Suppressor macrophage (primary cell): Measurements from ENCODE around the gene HOXA4.

Source experiments
- DNase-seq, 4 experiments: peaks; one replicate each; pipeline ENCODE4 v3.0.0-alpha.2; 2020 to 2022

The HOXA4 gene

GRCh38 chr7:27147199-27148030 lies 16.9 kb upstream of the HOXA4 start, which contains the start of gene HOXA6:
HOXA6 (minus strand) TSS chr7:27147774; CDS start chr7:27147749, 25 bp downstream.
- peak in 1 of 4 experiments; percentile 22 for DNase-seq

- DNase-seq, result no peak
Measured at GRCh38 chr7:27146491-27147198, 16.1 kb upstream of the HOXA4 start.

- DNase-seq, result no peak
Measured at GRCh38 chr7:27145914-27146412, 15.4 kb upstream of the HOXA4 start.

- no peak for DNase-seq
Measured at GRCh38 chr7:27145165-27145913, 14.8 kb upstream of the HOXA4 start.

- DNase-seq, result no peak
Measured at GRCh38 chr7:27144781-27145164, 14.2 kb upstream of the HOXA4 start.

- no peak for DNase-seq
Measured at GRCh38 chr7:27143950-27144780, 13.6 kb upstream of the HOXA4 start.

- DNase-seq, result peak in 3 of 4 experiments; percentile 71 to 72 (median 71)
Measured at GRCh38 chr7:27143023-27143949, 12.7 kb upstream of the HOXA4 start, which contains the start of gene HOXA5. HOXA5 (minus strand) TSS chr7:27143681; CDS start chr7:27143607, 74 bp downstream.

GRCh38 chr7:27142580-27143022 lies 12.0 kb upstream of the HOXA4 start:
- no peak for DNase-seq

- peak in 1 of 4 experiments; percentile 33 for DNase-seq
Measured at GRCh38 chr7:27141923-27142579, 11.5 kb upstream of the HOXA4 start.

GRCh38 chr7:27141137-27141922 lies 10.8 kb upstream of the HOXA4 start:
- no peak for DNase-seq

GRCh38 chr7:27140126-27140857 lies 9.7 kb upstream of the HOXA4 start:
- no peak for DNase-seq

GRCh38 chr7:27139334-27140125 lies 9.0 kb upstream of the HOXA4 start:
- DNase-seq, result no peak

- DNase-seq, result no peak
Measured at GRCh38 chr7:27138985-27139333, 8.4 kb upstream of the HOXA4 start.

GRCh38 chr7:27138472-27138871 lies 7.9 kb upstream of the HOXA4 start:
- DNase-seq, result no peak

- no peak for DNase-seq
Measured at GRCh38 chr7:27137640-27138315, 7.2 kb upstream of the HOXA4 start.

- DNase-seq, result peak; percentile 50 to 79 (median 64)
Measured at GRCh38 chr7:27134392-27134791, 3.8 kb upstream of the HOXA4 start.
